Spleen (tissue), 11 donors: ENCODE results near the gene MBD1. TPM values are rescaled to one million over a fixed set of nuclear protein-coding genes. Genes with fewer than 3 reads are reported as not detected.

Experiments
- DNase-seq: peaks from one replicate; pipeline ENCODE4 v3.0.0-alpha.2; 2020
- H3K27ac ChIP-seq, 8 donors: fragments of 200-600 bp; sonication (generic) in 7 of 8; 1 replicate in 4 of 8; 2 replicates in 4 of 8; pipeline versions ENCODE4 v1.5.0 to v1.8.0; 2016 to 2021; ENCODE audit warnings: inconsistent platforms in 4 of 8, mild to moderate bottlenecking in 4 of 8, moderate library complexity in 1 of 8
- H3K27me3 ChIP-seq, 7 donors: fragments of 200-600 bp; sonication (generic) in 6 of 7; replicated peaks in 1 of 7; 1 replicate in 4 of 7; 2 replicates in 3 of 7; pipeline versions ENCODE4 v1.5.0 to v1.8.0; 2016 to 2021; ENCODE audit warnings: inconsistent platforms in 3 of 7, mild to moderate bottlenecking in 1 of 7
- H3K36me3 ChIP-seq, 6 donors: fragments of 200-600 bp; sonication (generic) in 5 of 6; 1 replicate in 4 of 6; 2 replicates in 2 of 6; pipeline versions ENCODE4 v1.5.0 to v1.8.0; 2016 to 2021; ENCODE audit warnings: inconsistent platforms in 2 of 6
- H3K4me1 ChIP-seq, 6 donors: fragments of 200-600 bp; sonication (generic) in 5 of 6; 1 replicate in 3 of 6; 2 replicates in 3 of 6; pipeline versions ENCODE4 v1.5.0 to v1.8.0; 2016 to 2021; ENCODE audit warnings: inconsistent platforms in 3 of 6
- H3K4me3 ChIP-seq, 8 donors: fragments of 200-600 bp; sonication (generic) in 7 of 8; 1 replicate in 4 of 8; 2 replicates in 4 of 8; pipeline versions ENCODE4 v1.5.0 to v1.8.0; 2016 to 2021; ENCODE audit warnings: inconsistent platforms in 4 of 8, mild to moderate bottlenecking in 4 of 8, moderate library complexity in 2 of 8
- H3K9me3 ChIP-seq, 8 donors: fragments of 200-600 bp; sonication (generic) in 7 of 8; 1 replicate in 4 of 8; 2 replicates in 4 of 8; pipeline versions ENCODE4 v1.5.0 to v1.8.0; 2016 to 2021; ENCODE audit warnings: inconsistent platforms in 4 of 8
- CTCF ChIP-seq, 11 experiments: fragments of 200-600 bp in 7 of 11; fragments of 450-650 bp in 4 of 11; sonication (generic) in 4 of 11; IDR thresholded peaks in 8 of 11; conservative IDR thresholded peaks in 3 of 11; 1 replicate in 7 of 11; 2 replicates in 4 of 11; pipeline versions ENCODE4 v1.4.0 to v1.8.0; 2016 to 2021; ENCODE audit warnings: antibody characterized with exemption in 11 of 11, inconsistent platforms in 4 of 11, mild to moderate bottlenecking in 1 of 11
- POLR2A ChIP-seq, 3 donors: fragments of 450-650 bp; IDR thresholded peaks; one replicate each; pipeline ENCODE4 v1.5.1; 2017; ENCODE audit warnings: antibody characterized with exemption in 3 of 3, mild to moderate bottlenecking in 1 of 3
- POLR2AphosphoS5 ChIP-seq, 3 donors: sonication (generic); formaldehyde crosslinking; IDR thresholded peaks; one replicate each; pipeline ENCODE4 v1.5.1; 2017; ENCODE audit warnings: antibody characterized with exemption in 3 of 3
- WGBS, 5 donors: extraction: QIAGEN DNeasy Blood & Tissue Kit in 3 of 5; methylation state at CpG; one replicate each; pipeline versions ENCODE4 v1.1.5 to v1.1.7; 2013 to 2018; 5-methylcytosine and 5-hydroxymethylcytosine counted together
- intact Hi-C: fragments of 100-400 bp; cut with DNase I; formaldehyde crosslinking; loops from one replicate; pipeline ENCODE4 v1.15.0; 2023; ENCODE audit warnings: low total_unique reads
- polyA plus RNA-seq, 3 donors: library from polyadenylated mRNA; stranded (reverse); fragments of 200-250 nt; gene quantifications; one replicate each; pipeline ENCODE4 v1.2.1, GENCODE V29; 2013
- total RNA-seq, 7 donors: library from RNA; depleted of rRNA in 3 of 7; stranded (reverse); fragments of >200 nt in 3 of 7; fragmentation: NEBNext Ultra II Directional in 4 of 7; extraction: Animal tissue kit (Norgen Biotek cat#: 25700) in 4 of 7; gene quantifications; one replicate each; pipeline versions ENCODE4 v1.1.0 to v1.2.1, GENCODE V29; 2016 to 2021
- donor health status: healthy with polysubstance abuse.
- donor health status: DM: no; HTN: no; CAD: no; lungs with moderate emphysema.
- donor health status: DM: no; HTN: no; CAD: no.
- donor health status: Bipolar disorder and iron deficiency.
- donor health status: healthy.
- donor health status: DM: no; HTN: no; CAD: no.
- donor health status: DM: yes; HTN: yes; CAD: no.

Gene MBD1
- total and polyA plus RNA-seq, 10 donors, result 22.2 to 137 (median 86.2) TPM

DNA sequence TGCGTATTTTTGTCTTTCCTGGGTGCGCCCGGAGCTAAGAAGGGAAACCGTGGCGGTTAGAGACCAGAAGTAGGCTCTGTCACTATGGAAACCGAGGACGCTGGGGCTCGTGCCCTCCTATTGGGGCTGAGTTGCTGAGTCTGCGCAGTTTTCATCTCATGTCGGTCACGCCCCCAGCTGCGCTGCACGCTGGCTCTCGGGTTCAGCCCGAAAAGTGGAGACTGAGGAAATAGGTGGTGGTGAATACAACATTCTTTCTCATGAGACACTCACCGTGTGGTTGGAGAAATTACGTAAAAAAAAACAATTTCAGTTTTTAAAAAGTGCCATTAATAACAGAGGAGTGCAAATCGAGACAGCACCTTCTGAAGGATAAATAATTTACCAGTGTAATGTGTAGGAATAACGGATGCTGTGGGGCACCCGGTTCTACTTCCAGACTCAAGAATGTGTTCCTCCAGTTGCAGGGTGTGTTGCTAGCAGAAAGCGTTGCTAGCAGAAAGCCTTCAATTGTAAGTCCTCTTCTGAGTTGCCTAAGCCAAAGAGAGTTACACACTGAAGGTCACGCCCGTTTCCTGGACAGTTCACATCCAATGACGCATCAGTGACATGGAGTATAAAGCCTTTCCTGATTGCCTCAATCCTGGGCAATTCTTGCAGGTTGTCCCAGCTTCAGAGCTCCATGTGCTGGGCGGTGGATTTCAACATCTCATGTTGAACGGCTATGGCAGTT lies 26.6 kb upstream of the MBD1 start:
- H3K27ac ChIP-seq, result peak overlapping the region in 5 of 8 donors; percentile 35 to 76 (median 73)
- DNase-seq, result peak; percentile 96
- peaks cover 0 to 11% (median 0%) of the 10 kb centered on the region in 7 donors for H3K27me3 ChIP-seq
- H3K36me3 ChIP-seq, result no peaks in the 10 kb centered on the region
- peak overlapping the region; percentile 30 to 70 (median 44) for H3K4me3 ChIP-seq
- peaks cover 0 to 11% (median 4%) of the 10 kb centered on the region in 8 donors for H3K9me3 ChIP-seq
- TF ChIP-seq POLR2AphosphoS5 (IDR thresholded peaks at IDR 0.05), result peak in 2 of 3 donors; percentile 54 to 69
- TF ChIP-seq CTCF (IDR thresholded peaks at IDR 0.05 in 8 of 11, conservative IDR thresholded peaks at IDR 0.05 in 3 of 11), result no peak
- WGBS, 5 donors, result 2 to 8% (median 3%) methylated on average over 26 of the region's 26 CpGs
- intact Hi-C loops, result no loop called here
- peaks cover 3 to 40% (median 21%) of the 10 kb centered on the region in 6 donors for H3K4me1 ChIP-seq

GRCh38 chr18:50307400-50307737 lies 26.0 kb upstream of the MBD1 start:
- Histone ChIP-seq H3K36me3 (no peaks in the 10 kb centered on the region), H3K9me3 (peaks cover 0 to 11% (median 4%) of the 10 kb centered on the region in 8 donors), H3K27ac (peak overlapping the region in 5 of 8 donors; percentile 35 to 76 (median 73)), H3K4me3 (peak overlapping the region; percentile 30 to 70 (median 44)), H3K27me3 (peaks cover 0 to 17% (median 0%) of the 10 kb centered on the region in 7 donors), H3K4me1 (peaks cover 3 to 34% (median 18%) of the 10 kb centered on the region in 6 donors)
- no peak for TF ChIP-seq POLR2AphosphoS5 (IDR thresholded peaks at IDR 0.05)
- no peak for TF ChIP-seq CTCF (IDR thresholded peaks at IDR 0.05 in 8 of 11, conservative IDR thresholded peaks at IDR 0.05 in 3 of 11)
- TF ChIP-seq POLR2A (IDR thresholded peaks at IDR 0.05), result no peak
- DNase-seq, result no peak
- intact Hi-C loops, result no loop called here
- 2 to 6% (median 3%) methylated on average over 8 of the region's 8 CpGs for WGBS, 5 donors

- Histone ChIP-seq H3K36me3 (no peaks in the 10 kb centered on the region), H3K27me3 (peaks cover 0 to 21% (median 0%) of the 10 kb centered on the region in 7 donors), H3K4me1 (peaks cover 3 to 30% (median 16%) of the 10 kb centered on the region in 6 donors), H3K4me3 (peak overlapping the region in 7 of 8 donors; percentile 31 to 70 (median 45)), H3K27ac (peak overlapping the region in 3 of 8 donors; percentile 73 to 76 (median 74)), H3K9me3 (peaks cover 0 to 11% (median 4%) of the 10 kb centered on the region in 8 donors)
- intact Hi-C loops, result no loop called here
- WGBS, 5 donors, result 74 to 85% (median 83%) methylated on average over 8 of the region's 8 CpGs
- DNase-seq, result no peak
- TF ChIP-seq POLR2A (IDR thresholded peaks at IDR 0.05) (no peak), CTCF (IDR thresholded peaks at IDR 0.05 in 8 of 11, conservative IDR thresholded peaks at IDR 0.05 in 3 of 11) (no peak), POLR2AphosphoS5 (IDR thresholded peaks at IDR 0.05) (no peak)
Measured at GRCh38 chr18:50306944-50307343, 25.6 kb upstream of the MBD1 start.

GRCh38 chr18:50301074-50301473 lies 19.8 kb upstream of the MBD1 start:
- WGBS, 5 donors, result 59 to 79% (median 65%) methylated on average over 5 of the region's 5 CpGs
- Histone ChIP-seq H3K4me3 (no peak overlapping the region), H3K27me3 (peaks cover 0 to 53% (median 8%) of the 10 kb centered on the region in 7 donors), H3K9me3 (peaks cover 0 to 11% (median 4%) of the 10 kb centered on the region in 8 donors), H3K27ac (no peak overlapping the region), H3K4me1 (peaks cover 7 to 25% (median 15%) of the 10 kb centered on the region in 6 donors), H3K36me3 (no peaks in the 10 kb centered on the region)
- no peak for TF ChIP-seq POLR2A (IDR thresholded peaks at IDR 0.05)
- DNase-seq, result no peak
- intact Hi-C loops, result no loop called here
